GM23338 (cell line): ENCODE measurements around the gene AKAP13. TPM values are rescaled to one million over a fixed set of nuclear protein-coding genes. Genes with fewer than 3 reads are reported as not detected.

Source experiments
- ATAC-seq: fragments of 200-7000 bp; cut with Tn5 transposase; 3 replicates; pipeline ENCODE4 v1.9.1; 2020
- DNase-seq: peaks from one replicate; pipeline ENCODE4 v3.0.0-alpha.2; 2015; ENCODE audit warnings: low spot score
- H2AFZ ChIP-seq: fragments of 200-600 bp; sonication (generic); 2 replicates; pipeline ENCODE4 v1.8.0; 2016; ENCODE audit warnings: antibody characterized with exemption, mild to moderate bottlenecking, moderate library complexity
- H3F3A ChIP-seq: fragments of 200-600 bp; sonication (generic); replicated peaks from 2 replicates; pipeline ENCODE4 v1.8.0; 2017; ENCODE audit warnings: antibody characterized with exemption, mixed run types, low read depth
- H3K27ac ChIP-seq: fragments of 200-600 bp; sonication (generic); 2 replicates; pipeline ENCODE4 v1.6.1; 2016; ENCODE audit warnings: low read depth
- H3K27me3 ChIP-seq: fragments of 200-600 bp; sonication (generic); 2 replicates; pipeline ENCODE4 v1.8.0; 2016; ENCODE audit warnings: mild to moderate bottlenecking, mixed run types, moderate library complexity; ENCODE audit not compliant: insufficient read depth
- H3K36me3 ChIP-seq: fragments of 200-600 bp; sonication (generic); 2 replicates; pipeline ENCODE4 v1.8.0; 2016; ENCODE audit warnings: mild to moderate bottlenecking; ENCODE audit not compliant: insufficient read depth
- H3K4me1 ChIP-seq: fragments of 200-600 bp; sonication (generic); 2 replicates; pipeline ENCODE4 v1.8.0; 2016; ENCODE audit warnings: mild to moderate bottlenecking, moderate library complexity; ENCODE audit not compliant: insufficient read depth
- H3K4me2 ChIP-seq: fragments of 200-600 bp; sonication (generic); 2 replicates; pipeline ENCODE4 v1.7.1; 2017; ENCODE audit warnings: mixed run types
- H3K4me3 ChIP-seq: fragments of 200-600 bp; sonication (generic); 2 replicates; pipeline ENCODE4 v1.6.1; 2016; ENCODE audit warnings: mixed run types
- H3K79me2 ChIP-seq: fragments of 200-600 bp; sonication (generic); replicated peaks from 2 replicates; pipeline ENCODE4 v1.8.0; 2017; ENCODE audit warnings: mild to moderate bottlenecking; ENCODE audit not compliant: insufficient read depth
- H3K9me2 ChIP-seq: fragments of 200-600 bp; sonication (generic); 2 replicates; pipeline ENCODE4 v1.8.0; 2017; ENCODE audit not compliant: insufficient read depth
- H4K20me1 ChIP-seq: fragments of 200-600 bp; sonication (generic); replicated peaks from 2 replicates; pipeline ENCODE4 v1.8.0; 2017; ENCODE audit warnings: mild to moderate bottlenecking; ENCODE audit not compliant: insufficient read depth
- H3K27ac Mint-ChIP-seq: 2 replicates; pipeline ENCODE4 v1.8.0; 2020; ENCODE audit warnings: inconsistent platforms, mild to moderate bottlenecking, moderate library complexity, mixed read lengths
- H3K27me3 Mint-ChIP-seq: 3 replicates; pipeline ENCODE4 v1.8.0; 2022; ENCODE audit warnings: low read depth, mild to moderate bottlenecking, moderate library complexity, mixed read lengths, inconsistent platforms; ENCODE audit not compliant: insufficient read depth, poor library complexity
- H3K36me3 Mint-ChIP-seq: 3 replicates; pipeline ENCODE4 v1.8.0; 2021; ENCODE audit warnings: low read depth, mild to moderate bottlenecking, inconsistent platforms, moderate library complexity, mixed read lengths
- H3K4me1 Mint-ChIP-seq: 3 replicates; pipeline ENCODE4 v1.8.0; 2020; ENCODE audit warnings: mild to moderate bottlenecking, inconsistent platforms, mixed read lengths
- H3K4me3 Mint-ChIP-seq: 3 replicates; pipeline ENCODE4 v1.8.0; 2021; ENCODE audit warnings: moderate library complexity, mild to moderate bottlenecking, inconsistent platforms, mixed read lengths
- H3K9me3 Mint-ChIP-seq: 3 replicates; pipeline ENCODE4 v1.8.0; 2020; ENCODE audit warnings: moderate library complexity, mild to moderate bottlenecking, inconsistent platforms, mixed read lengths
- CREB1 ChIP-seq: fragments of 250-450 bp; sonication (Bioruptor Pico); IDR thresholded peaks from 2 replicates; pipeline ENCODE4 v1.5.0; 2020; ENCODE audit warnings: low read depth, mild to moderate bottlenecking, moderate library complexity
- CTCF ChIP-seq, 2 experiments: fragments of 200-600 bp in 1 of 2; sonication (generic) in 1 of 2; conservative IDR thresholded peaks; 2 replicates each; pipeline versions ENCODE4 v1.5.1 to v1.6.1; 2016 to 2017; ENCODE audit warnings: antibody characterized with exemption in 2 of 2, low read depth in 2 of 2, mild to moderate bottlenecking in 2 of 2, moderate library complexity in 1 of 2
- EZH2 ChIP-seq: fragments of 200-600 bp; sonication (generic); IDR thresholded peaks from one replicate; pipeline ENCODE4 v1.8.0; 2017; ENCODE audit warnings: antibody characterized with exemption, mild to moderate bottlenecking, low read depth; ENCODE audit not compliant: unreplicated experiment
- EZH2phosphoT487 ChIP-seq: fragments of 200-600 bp; sonication (generic); IDR thresholded peaks from one replicate; pipeline ENCODE4 v1.8.1; 2018; ENCODE audit warnings: antibody characterized with exemption; ENCODE audit not compliant: unreplicated experiment
- JUNB ChIP-seq: IDR thresholded peaks from one replicate; pipeline ENCODE4 v1.6.1; 2016; ENCODE audit warnings: antibody characterized with exemption; ENCODE audit not compliant: unreplicated experiment
- NANOG ChIP-seq: IDR thresholded peaks from 2 replicates; pipeline ENCODE4 v1.6.1; 2016; ENCODE audit warnings: antibody characterized with exemption, borderline replicate concordance
- POLR2AphosphoS5 ChIP-seq: IDR thresholded peaks from 2 replicates; pipeline ENCODE4 v1.6.1; 2016; ENCODE audit warnings: antibody characterized with exemption, low read depth
- STAT1 ChIP-seq: IDR thresholded peaks from one replicate; pipeline ENCODE4 v1.6.1; 2016; ENCODE audit warnings: antibody characterized with exemption; ENCODE audit not compliant: unreplicated experiment
- ZNF114 ChIP-seq: fragments of 250-450 bp; sonication (Bioruptor Pico); IDR thresholded peaks from 2 replicates; pipeline ENCODE4 v1.5.0; 2020; ENCODE audit warnings: mild to moderate bottlenecking, moderate library complexity
- ZNF331 ChIP-seq: fragments of 250-450 bp; sonication (Bioruptor Pico); IDR thresholded peaks from 2 replicates; pipeline ENCODE4 v1.5.0; 2020; ENCODE audit warnings: low read depth, mild to moderate bottlenecking, moderate library complexity
- ZNF462 ChIP-seq: fragments of 250-450 bp; sonication (Bioruptor Pico); IDR thresholded peaks from 2 replicates; pipeline ENCODE4 v1.5.0; 2020; ENCODE audit warnings: mild to moderate bottlenecking, moderate library complexity
- polyA plus RNA-seq: library from polyadenylated mRNA; unstranded; fragments of >200 nt; fragmentation: Nextera tagmentation; extraction: Ambion mirVana; gene quantifications from 2 replicates; pipeline ENCODE4 v1.2.1, GENCODE V29; 2016
- total RNA-seq: library from RNA; depleted of rRNA; stranded (reverse); fragments of >200 nt; shearing (Covaris generic); gene quantifications from 2 replicates; pipeline ENCODE4 v1.2.3, GENCODE V29; 2014
- TF ChIP-seq, protein P1 (sequence below): IDR thresholded peaks from one replicate; pipeline ENCODE4 v1.6.1; 2018; ENCODE audit warnings: antibody characterized with exemption; ENCODE audit not compliant: unreplicated experiment
- TF ChIP-seq, protein P2 (sequence below): IDR thresholded peaks from 2 replicates; pipeline ENCODE4 v1.6.1; 2016; ENCODE audit warnings: antibody characterized with exemption

The AKAP13 gene
- total and polyA plus RNA-seq, 2 experiments from 2014 or later: 46.2 to 60.7 TPM

DNA sequence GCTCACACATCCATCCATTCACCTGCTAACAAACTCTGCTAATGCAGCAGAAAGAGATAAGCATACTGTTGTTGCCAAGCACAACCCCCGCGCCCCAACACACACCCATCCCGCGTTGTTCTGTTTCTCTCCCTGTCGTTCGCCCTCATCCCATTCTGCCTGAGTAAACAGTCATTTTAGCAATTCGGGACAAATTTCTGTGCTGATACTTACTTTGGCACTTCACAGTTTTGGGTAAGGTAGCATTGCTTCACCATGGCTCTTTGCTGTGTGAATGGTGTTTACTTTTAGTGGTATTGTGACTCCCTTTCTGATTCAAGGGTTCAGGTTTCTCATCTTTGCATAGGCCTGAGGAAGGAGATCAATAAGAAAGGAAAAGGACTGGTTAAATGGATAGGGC is 149.7 kb downstream of the AKAP13 start:
- peaks cover 26% of the 10 kb centered on the region for H3K4me1 Mint-ChIP-seq
- DNase-seq: peak; percentile 19
- H3K4me3 Mint-ChIP-seq: no peak overlapping the region
- peaks cover 10% of the 10 kb centered on the region for H3K36me3 Mint-ChIP-seq
- peak overlapping the region; percentile 1; the same call in 1 of the 2 replicates for H3K27ac Mint-ChIP-seq
- Histone ChIP-seq H3K4me1 (peaks cover 14% of the 10 kb centered on the region), H2AFZ (no peak overlapping the region), H4K20me1 (no peaks in the 10 kb centered on the region; the same call in 1 of the 2 replicates), H3K27me3 (no peaks in the 10 kb centered on the region), H3K9me2 (no peaks in the 10 kb centered on the region), H3K4me3 (no peak overlapping the region), H3F3A (no peaks in the 10 kb centered on the region), H3K36me3 (no peaks in the 10 kb centered on the region), H3K27ac (no peak overlapping the region), H3K79me2 (peaks cover 5% of the 10 kb centered on the region; the same call in 1 of the 2 replicates), H3K4me2 (peak overlapping the region; percentile 28; the same call in 1 of the 2 replicates)
- no peaks in the 10 kb centered on the region for H3K9me3 Mint-ChIP-seq
- peak; percentile 74 for ATAC-seq
- TF ChIP-seq EZH2phosphoT487: no peak
- TF ChIP-seq JUNB: no peak
- no peak for TF ChIP-seq EZH2
- TF ChIP-seq ZNF331 (CRISPR knock-in tag): no peak
- TF ChIP-seq CREB1 (CRISPR knock-in tag): no peak
- TF ChIP-seq CTCF (conservative IDR thresholded peaks at IDR 0.05; ENCODE audit: low read depth in 2 of 2): no peak
- no peak for TF ChIP-seq ZNF462 (CRISPR knock-in tag)
- no peak for TF ChIP-seq NANOG
- TF ChIP-seq POLR2AphosphoS5: no peak
- no peak for TF ChIP-seq STAT1
- TF ChIP-seq, protein P1, sequence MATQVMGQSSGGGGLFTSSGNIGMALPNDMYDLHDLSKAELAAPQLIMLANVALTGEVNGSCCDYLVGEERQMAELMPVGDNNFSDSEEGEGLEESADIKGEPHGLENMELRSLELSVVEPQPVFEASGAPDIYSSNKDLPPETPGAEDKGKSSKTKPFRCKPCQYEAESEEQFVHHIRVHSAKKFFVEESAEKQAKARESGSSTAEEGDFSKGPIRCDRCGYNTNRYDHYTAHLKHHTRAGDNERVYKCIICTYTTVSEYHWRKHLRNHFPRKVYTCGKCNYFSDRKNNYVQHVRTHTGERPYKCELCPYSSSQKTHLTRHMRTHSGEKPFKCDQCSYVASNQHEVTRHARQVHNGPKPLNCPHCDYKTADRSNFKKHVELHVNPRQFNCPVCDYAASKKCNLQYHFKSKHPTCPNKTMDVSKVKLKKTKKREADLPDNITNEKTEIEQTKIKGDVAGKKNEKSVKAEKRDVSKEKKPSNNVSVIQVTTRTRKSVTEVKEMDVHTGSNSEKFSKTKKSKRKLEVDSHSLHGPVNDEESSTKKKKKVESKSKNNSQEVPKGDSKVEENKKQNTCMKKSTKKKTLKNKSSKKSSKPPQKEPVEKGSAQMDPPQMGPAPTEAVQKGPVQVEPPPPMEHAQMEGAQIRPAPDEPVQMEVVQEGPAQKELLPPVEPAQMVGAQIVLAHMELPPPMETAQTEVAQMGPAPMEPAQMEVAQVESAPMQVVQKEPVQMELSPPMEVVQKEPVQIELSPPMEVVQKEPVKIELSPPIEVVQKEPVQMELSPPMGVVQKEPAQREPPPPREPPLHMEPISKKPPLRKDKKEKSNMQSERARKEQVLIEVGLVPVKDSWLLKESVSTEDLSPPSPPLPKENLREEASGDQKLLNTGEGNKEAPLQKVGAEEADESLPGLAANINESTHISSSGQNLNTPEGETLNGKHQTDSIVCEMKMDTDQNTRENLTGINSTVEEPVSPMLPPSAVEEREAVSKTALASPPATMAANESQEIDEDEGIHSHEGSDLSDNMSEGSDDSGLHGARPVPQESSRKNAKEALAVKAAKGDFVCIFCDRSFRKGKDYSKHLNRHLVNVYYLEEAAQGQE: no peak
- no peak for TF ChIP-seq ZNF114 (CRISPR knock-in tag)
- TF ChIP-seq, protein P2, sequence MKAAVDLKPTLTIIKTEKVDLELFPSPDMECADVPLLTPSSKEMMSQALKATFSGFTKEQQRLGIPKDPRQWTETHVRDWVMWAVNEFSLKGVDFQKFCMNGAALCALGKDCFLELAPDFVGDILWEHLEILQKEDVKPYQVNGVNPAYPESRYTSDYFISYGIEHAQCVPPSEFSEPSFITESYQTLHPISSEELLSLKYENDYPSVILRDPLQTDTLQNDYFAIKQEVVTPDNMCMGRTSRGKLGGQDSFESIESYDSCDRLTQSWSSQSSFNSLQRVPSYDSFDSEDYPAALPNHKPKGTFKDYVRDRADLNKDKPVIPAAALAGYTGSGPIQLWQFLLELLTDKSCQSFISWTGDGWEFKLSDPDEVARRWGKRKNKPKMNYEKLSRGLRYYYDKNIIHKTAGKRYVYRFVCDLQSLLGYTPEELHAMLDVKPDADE: no peak
- no peaks in the 10 kb centered on the region for H3K27me3 Mint-ChIP-seq
